Astrocyte of the cerebellum (primary cell): ENCODE measurements around the gene IL6.

Experiments
- DNase-seq: peaks from one replicate; pipeline ENCODE4 v3.0.0-alpha.2; 2011; ENCODE audit warnings: low read depth
- H3K4me3 ChIP-seq: 2 replicates; pipeline ENCODE4 v1.5.1; 2011; ENCODE audit warnings: mild to moderate bottlenecking, low read depth, low read length, moderate library complexity
- CTCF ChIP-seq: IDR thresholded peaks from 2 replicates; pipeline ENCODE4 v1.5.1; 2012; ENCODE audit warnings: low read length, low read depth, moderate library complexity, mild to moderate bottlenecking; ENCODE audit errors: missing control alignments
- in situ Hi-C: cut with HindIII; loops from 2 replicates; pipeline ENCODE4 v1.10.0; 2017; ENCODE audit warnings: low sequenced_read_pairs

IL6 gene

GRCh38 chr7:22757338-22757994 is 30.5 kb downstream of the IL6 start:
- TF ChIP-seq CTCF = no peak
- no peak overlapping the region for H3K4me3 ChIP-seq
- in situ Hi-C loops = loop anchor here (10.0 kb wide), 1 partner anchor 47 kb away; no protein-coding TSS in a partner anchor
- DNase-seq = no peak

- in situ Hi-C loops = loop anchor here (10.0 kb wide), 1 partner anchor 46 kb away; no protein-coding TSS in a partner anchor
Measured at GRCh38 chr7:22758576-22758975, 31.6 kb downstream of the IL6 start.

GRCh38 chr7:22759721-22760120 is 32.7 kb downstream of the IL6 start:
- no peak for DNase-seq
- no peak overlapping the region for H3K4me3 ChIP-seq

More at GRCh38 chr7:22758576-22758975, 31.6 kb downstream of the IL6 start:
- no peak overlapping the region for H3K4me3 ChIP-seq
- no peak for DNase-seq
- no peak for TF ChIP-seq CTCF

GRCh38 chr7:22762866-22763265 is 35.9 kb downstream of the IL6 start:
- DNase-seq = no peak
- in situ Hi-C loops = no loop called here
- no peak overlapping the region for H3K4me3 ChIP-seq
- TF ChIP-seq CTCF = no peak

More at GRCh38 chr7:22759721-22760120, 32.7 kb downstream of the IL6 start:
- in situ Hi-C loops = loop anchor here (10.0 kb wide), 1 partner anchor 45 kb away; no protein-coding TSS in a partner anchor
- no peak for TF ChIP-seq CTCF

GRCh38 chr7:22765609-22766008 is 38.6 kb downstream of the IL6 start:
- no peak for TF ChIP-seq CTCF
- DNase-seq = no peak
- H3K4me3 ChIP-seq = no peak overlapping the region
- in situ Hi-C loops = no loop called here

GRCh38 chr7:22771194-22771871 is 44.3 kb downstream of the IL6 start:
- TF ChIP-seq CTCF = no peak
- no peak overlapping the region for H3K4me3 ChIP-seq
- DNase-seq = no peak
- in situ Hi-C loops = no loop called here
